Measurements from ENCODE around the gene PCSK2.

DNA sequence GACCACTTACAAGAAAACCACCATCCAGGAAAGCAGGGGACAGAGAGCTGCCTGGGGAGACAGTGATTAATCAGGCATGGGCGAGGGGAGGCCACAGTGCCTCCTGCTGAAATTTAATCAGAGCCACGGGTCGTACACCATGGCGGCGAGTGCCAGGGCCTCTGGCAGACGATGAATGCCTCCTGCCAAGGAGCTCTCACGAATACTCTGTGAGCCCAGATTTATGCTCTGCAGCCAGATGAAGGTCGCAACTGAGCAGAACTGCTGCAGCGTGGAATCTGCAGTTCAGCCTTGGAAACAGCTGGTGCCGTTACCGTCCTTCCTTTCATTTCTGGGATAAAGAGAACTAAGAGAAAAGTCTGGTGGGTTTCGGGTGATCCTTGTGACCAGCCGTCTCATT, 218.7 kb downstream of the PCSK2 start:
- TF ChIP-seq CTCF (IDR thresholded peaks at IDR 0.05) (no peak), POLR2A (IDR thresholded peaks at IDR 0.05) (no peak), POLR2AphosphoS5 (IDR thresholded peaks at IDR 0.05) (no peak)
